DOHH2 (cell line): Measurements from ENCODE around the gene CENPP.

Experiments
- CTCF ChIP-seq: fragments of 200-600 bp; sonication (generic); IDR thresholded peaks from one replicate; pipeline ENCODE4 v1.5.1; 2014; ENCODE audit warnings: antibody characterized with exemption, mild to moderate bottlenecking, low read depth, low read length; ENCODE audit not compliant: poor library complexity, severe bottlenecking
- EZH2phosphoT487 ChIP-seq: fragments of 200-600 bp; sonication (generic); IDR thresholded peaks from 2 replicates; pipeline ENCODE4 v1.6.1; 2017; ENCODE audit warnings: borderline replicate concordance, mild to moderate bottlenecking, antibody characterized with exemption, low read length, moderate library complexity, mixed read lengths

GRCh38 chr9:92614123-92614510 is 288.4 kb downstream of the CENPP start:
- no peak for TF ChIP-seq CTCF
- TF ChIP-seq EZH2phosphoT487: no peak
